ENCODE measurements around the gene MTCH1.

MTCH1 gene

GRCh38 chr6:36986704-36987047 lies 680 bp upstream of the MTCH1 start:
- peak overlapping the region; percentile 100 for H3K4me3 ChIP-seq (ENCODE audit: low read depth, low read length)
- TF ChIP-seq CTCF (conservative IDR thresholded peaks at IDR 0.05; ENCODE audit: low read depth, low read length) = no peak

GRCh38 chr6:36985417-36985807 lies 584 bp downstream of the MTCH1 start:
- peak overlapping the region; percentile 100 for H3K4me3 ChIP-seq (ENCODE audit: low read depth, low read length)
- DNase-seq (ENCODE audit: low read depth) = no peak
- TF ChIP-seq CTCF (conservative IDR thresholded peaks at IDR 0.05; ENCODE audit: low read depth, low read length) = no peak

More at GRCh38 chr6:36986704-36987047, 680 bp upstream of the MTCH1 start:
- DNase-seq (ENCODE audit: low read depth) = peak; percentile 29

GRCh38 chr6:36984581-36985416 lies 1.2 kb downstream of the MTCH1 start:
- no peak for TF ChIP-seq CTCF (conservative IDR thresholded peaks at IDR 0.05; ENCODE audit: low read depth, low read length)
- DNase-seq (ENCODE audit: low read depth) = peak; percentile 72
- H3K4me3 ChIP-seq (ENCODE audit: low read depth, low read length) = peak overlapping the region; percentile 100

GRCh38 chr6:36983538-36983937 lies 2.5 kb downstream of the MTCH1 start:
- peak overlapping the region; percentile 100 for H3K4me3 ChIP-seq (ENCODE audit: low read depth, low read length)

GRCh38 chr6:36980876-36981619 lies 4.9 kb downstream of the MTCH1 start:
- TF ChIP-seq CTCF (conservative IDR thresholded peaks at IDR 0.05; ENCODE audit: low read depth, low read length) = peak; percentile 47
- DNase-seq (ENCODE audit: low read depth) = no peak

More at GRCh38 chr6:36983538-36983937, 2.5 kb downstream of the MTCH1 start:
- TF ChIP-seq CTCF (conservative IDR thresholded peaks at IDR 0.05; ENCODE audit: low read depth, low read length) = no peak
- DNase-seq (ENCODE audit: low read depth) = no peak

GRCh38 chr6:36980129-36980528 lies 5.9 kb downstream of the MTCH1 start:
- TF ChIP-seq CTCF (conservative IDR thresholded peaks at IDR 0.05; ENCODE audit: low read depth, low read length) = no peak
- no peak for DNase-seq (ENCODE audit: low read depth)
- H3K4me3 ChIP-seq (ENCODE audit: low read depth, low read length) = no peak overlapping the region

More at GRCh38 chr6:36980876-36981619, 4.9 kb downstream of the MTCH1 start:
- no peak overlapping the region for H3K4me3 ChIP-seq (ENCODE audit: low read depth, low read length)

All from choroid plexus epithelial cell (primary cell).